NOMO-1 (cell line): ENCODE measurements around the gene RPL7L1.

Experiments
- DNase-seq, 2 experiments: peaks; one replicate each; lab custom pipeline; 2025; ENCODE audit not compliant: unreplicated experiment in 2 of 2; lab: John Stamatoyannopoulos, UW

RPL7L1 gene

DNA sequence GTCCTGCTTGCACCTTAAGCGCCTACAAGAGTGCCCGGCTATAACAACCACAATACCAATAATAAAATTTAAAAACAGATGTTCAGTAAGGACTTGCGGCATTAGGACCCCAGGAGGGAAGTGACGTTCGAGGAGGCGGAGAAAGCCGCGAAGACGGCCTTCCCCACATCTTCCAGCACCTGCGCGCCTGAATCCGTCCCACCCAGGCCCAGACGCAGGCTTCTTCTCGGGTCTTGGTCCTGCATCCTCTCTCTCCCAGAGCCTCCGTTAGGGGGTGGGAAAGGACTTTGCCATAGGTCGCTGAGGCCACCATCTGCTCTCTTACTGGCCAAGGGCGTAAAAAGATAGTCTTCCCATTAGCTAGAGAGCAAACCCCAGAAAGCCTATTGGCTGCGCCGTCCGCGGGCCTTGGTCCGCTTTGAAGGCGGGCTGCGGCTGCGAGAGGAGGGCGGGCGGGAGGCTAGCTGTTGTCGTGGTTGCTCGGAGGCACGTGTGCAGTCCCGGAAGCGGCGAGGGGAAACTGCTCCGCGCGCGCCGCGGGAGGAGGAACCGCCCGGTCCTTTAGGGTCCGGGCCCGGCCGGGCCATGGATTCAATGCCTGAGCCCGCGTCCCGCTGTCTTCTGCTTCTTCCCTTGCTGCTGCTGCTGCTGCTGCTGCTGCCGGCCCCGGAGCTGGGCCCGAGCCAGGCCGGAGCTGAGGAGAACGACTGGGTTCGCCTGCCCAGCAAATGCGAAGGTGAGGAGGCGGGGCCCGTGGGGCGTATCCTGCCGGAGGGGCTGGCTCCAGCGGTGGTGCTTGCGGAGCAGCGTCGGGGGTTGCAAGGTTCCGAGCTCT, 49.8 kb downstream of the RPL7L1 start, which contains the start of gene CNPY3:
Gene CNPY3, plus strand, starts transcription at position 495 of the 835 bp plus-strand sequence. Its CDS starts 91 bp downstream, at position 586.
- peak; percentile 97 for DNase-seq

DNA sequence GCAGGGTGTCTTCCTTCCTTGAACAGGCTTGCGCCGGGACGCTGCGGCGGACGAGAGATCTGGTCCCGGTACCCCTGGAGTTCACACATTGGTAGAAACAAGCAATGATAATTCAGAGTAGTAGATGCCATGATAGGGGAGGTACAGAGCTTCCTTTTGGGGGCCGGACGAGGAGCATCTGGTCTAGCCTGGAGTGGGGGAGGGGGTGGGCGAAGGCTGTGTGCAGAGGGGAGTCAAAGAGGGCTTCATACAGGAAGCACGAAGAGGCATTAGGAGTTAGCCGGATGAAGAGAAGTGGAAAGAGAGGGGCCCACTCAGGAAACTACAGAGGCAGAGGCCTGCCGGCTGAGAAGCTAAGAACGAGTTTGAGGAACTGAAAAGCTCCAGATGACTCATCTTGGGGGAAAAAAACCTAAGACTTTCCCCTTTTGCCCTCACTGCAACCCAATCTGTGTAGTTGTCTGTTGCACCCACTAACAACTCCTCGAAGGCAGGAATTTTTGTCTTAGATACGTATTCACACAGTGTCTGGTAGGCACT, 50.5 kb downstream of the RPL7L1 start:
- DNase-seq: peak; percentile 91 to 95

DNA sequence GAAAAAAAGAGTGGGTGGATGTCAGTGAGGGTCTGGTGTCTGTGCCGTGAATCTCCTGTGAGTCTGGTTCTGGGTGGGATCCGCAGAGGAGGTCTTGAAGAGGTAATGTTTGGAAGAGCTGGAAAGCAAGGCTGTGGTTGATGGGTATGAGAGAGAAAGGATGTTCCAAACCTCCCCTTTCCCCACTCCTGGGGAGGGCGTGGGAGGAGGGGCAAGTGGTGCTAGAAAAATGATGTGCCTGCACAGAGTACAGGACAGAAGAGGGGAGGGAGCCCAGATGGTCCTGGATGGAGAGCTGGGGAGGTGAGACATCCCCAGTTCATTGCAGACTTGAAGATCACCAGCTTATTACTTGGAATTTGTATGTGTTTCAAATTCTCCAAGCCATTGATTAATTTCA, 53.0 kb downstream of the RPL7L1 start:
- no peak for DNase-seq

DNA sequence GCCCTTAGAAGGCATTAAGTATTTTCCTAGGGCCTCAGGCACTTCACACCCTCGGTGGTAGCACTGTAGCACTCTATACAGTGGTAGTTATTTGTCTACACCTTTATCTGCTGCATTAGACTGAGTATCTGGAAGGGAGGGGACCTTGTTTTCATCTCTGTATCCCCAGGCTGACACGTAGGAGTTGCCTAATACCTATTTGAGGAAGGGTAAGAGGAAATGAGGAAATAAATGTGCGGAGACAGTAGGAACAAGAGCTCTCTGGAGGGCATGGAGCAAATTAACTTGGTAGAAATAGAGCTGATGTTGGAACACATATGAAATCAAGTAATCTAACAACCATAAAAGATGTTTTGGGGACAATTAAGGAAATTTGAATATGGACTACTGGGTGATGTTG, 53.8 kb downstream of the RPL7L1 start:
- peak; percentile 58 to 92 for DNase-seq

DNA sequence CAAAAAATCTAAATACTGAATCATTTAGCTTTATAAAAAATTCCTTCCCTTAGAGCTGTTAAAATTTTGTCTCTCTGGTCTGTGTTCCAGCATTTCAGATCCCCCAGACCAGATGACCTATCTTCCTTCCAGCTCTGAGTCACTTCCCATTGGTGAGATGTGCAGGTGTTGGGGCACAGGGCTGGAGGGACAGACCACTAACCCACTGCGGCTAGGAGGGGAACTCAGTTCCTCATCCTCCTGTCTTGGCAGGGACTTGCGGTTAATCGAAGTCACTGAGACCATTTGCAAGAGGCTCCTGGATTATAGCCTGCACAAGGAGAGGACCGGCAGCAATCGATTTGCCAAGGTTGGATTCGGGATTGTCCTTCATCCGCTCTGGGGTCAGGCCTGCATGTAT, 55.9 kb downstream of the RPL7L1 start:
- DNase-seq: peak in 1 of 2 experiments; percentile 26

DNA sequence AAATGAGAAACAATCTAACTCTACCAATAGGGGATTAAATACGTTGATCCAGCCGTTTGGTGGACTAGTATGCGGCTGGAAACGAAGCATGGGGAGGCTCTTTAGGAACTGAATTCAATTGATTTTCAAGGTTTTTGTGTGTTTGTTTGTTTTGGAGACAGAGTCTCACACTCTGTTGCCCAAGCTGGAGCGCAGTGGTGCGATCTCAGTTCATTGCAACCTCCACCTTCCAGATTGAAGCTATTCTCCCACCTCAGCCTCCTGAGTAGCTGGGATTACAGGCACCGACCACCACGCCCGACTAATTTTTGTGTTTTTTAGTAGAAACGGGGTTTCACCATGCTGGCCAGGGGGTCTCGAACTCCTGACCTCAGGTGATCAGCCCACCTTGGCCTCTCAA, 57.0 kb downstream of the RPL7L1 start:
- no peak for DNase-seq

DNA sequence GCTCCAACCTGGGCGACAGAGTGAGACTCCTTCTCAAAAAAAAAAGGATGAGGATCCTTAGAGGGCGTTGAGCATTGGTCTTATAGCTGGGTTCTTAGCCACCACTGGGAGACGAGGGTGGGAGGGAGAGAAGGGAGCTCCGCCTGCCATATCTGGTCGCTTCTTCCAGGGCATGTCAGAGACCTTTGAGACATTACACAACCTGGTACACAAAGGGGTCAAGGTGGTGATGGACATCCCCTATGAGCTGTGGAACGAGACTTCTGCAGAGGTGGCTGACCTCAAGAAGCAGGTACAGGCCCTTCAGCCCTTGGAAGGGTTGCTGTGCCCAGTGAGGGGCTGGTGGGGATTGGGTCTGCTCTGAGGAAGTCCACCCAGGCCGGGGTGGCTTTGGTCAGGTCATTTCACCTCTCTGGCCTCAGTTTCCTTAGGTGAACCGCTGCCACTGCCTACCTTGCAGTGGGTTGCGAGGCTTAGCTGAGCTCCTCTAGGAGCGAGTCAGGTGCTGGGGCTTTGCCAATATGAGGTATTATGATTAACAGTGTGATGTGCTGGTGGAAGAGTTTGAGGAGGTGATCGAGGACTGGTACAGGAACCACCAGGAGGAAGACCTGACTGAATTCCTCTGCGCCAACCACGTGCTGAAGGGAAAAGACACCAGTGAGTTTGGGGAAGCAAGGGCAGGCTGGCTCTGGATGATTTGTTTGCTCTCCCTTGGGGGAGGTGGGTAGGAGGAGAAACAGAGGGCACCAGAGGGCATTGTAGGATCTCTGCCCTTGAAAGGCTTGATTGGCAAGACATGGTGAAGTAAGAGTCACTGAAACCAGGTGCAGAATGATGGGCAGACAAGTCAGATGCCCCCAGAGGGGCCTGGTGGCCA, 58.4 kb downstream of the RPL7L1 start:
- no peak for DNase-seq

DNA sequence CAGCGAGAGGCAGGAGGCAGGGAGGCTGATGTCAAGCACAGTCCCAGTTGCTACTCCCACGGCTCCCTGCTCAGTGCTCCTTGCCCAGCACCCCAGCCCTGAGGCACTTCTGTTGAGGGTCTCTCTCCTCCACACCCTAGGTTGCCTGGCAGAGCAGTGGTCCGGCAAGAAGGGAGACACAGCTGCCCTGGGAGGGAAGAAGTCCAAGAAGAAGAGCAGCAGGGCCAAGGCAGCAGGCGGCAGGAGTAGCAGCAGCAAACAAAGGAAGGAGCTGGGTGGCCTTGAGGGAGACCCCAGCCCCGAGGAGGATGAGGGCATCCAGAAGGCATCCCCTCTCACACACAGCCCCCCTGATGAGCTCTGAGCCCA, 59.0 kb downstream of the RPL7L1 start:
- DNase-seq: no peak

DNA sequence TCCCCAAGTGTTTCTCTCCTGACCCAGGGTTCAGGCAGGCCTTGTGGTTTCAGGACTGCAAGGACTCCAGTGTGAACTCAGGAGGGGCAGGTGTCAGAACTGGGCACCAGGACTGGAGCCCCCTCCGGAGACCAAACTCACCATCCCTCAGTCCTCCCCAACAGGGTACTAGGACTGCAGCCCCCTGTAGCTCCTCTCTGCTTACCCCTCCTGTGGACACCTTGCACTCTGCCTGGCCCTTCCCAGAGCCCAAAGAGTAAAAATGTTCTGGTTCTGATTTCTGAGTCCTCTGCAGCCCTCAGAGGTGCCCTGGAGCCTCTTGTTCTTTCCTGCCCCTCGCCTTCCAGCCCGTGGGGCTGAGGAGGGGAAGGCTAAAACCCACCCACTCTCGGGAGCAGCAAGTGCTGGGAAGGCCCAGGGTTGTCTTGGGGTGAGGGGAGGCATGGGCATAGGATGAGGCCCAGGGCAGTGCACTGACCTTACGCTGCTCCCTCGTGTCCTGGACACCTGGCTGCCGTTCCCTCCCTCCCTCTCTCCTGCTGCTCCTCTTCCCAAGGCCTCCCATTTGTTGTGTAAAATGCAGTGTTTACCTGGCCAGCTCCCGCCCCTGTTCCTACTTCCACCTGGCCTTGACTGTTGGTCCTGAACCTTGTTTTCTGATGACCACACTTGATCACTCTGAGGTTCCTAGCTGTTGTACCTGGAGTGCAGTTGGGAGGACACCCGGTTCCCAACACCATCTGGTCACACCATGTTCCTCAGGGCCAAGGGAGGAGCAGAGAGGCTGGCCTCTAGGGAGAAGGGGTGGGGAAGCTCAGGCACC, 59.8 kb downstream of the RPL7L1 start:
- no peak for DNase-seq
